Activated T-cell treated with anti-CD3 and anti-CD28 coated beads for 48 hours (primary cell): ENCODE results near the gene ZCCHC8.

Experiments used
- DNase-seq: peaks from one replicate; pipeline ENCODE4 v3.0.0-alpha.2; 2020; ENCODE audit warnings: low read depth

ZCCHC8 gene

GRCh38 chr12:122427403-122427802 lies 73.3 kb downstream of the ZCCHC8 start:
- no peak for DNase-seq

GRCh38 chr12:122423258-122424165 lies 77.2 kb downstream of the ZCCHC8 start:
- DNase-seq, result no peak

- DNase-seq, result peak; percentile 35
Observed at GRCh38 chr12:122422730-122423257, 77.9 kb downstream of the ZCCHC8 start.

DNA sequence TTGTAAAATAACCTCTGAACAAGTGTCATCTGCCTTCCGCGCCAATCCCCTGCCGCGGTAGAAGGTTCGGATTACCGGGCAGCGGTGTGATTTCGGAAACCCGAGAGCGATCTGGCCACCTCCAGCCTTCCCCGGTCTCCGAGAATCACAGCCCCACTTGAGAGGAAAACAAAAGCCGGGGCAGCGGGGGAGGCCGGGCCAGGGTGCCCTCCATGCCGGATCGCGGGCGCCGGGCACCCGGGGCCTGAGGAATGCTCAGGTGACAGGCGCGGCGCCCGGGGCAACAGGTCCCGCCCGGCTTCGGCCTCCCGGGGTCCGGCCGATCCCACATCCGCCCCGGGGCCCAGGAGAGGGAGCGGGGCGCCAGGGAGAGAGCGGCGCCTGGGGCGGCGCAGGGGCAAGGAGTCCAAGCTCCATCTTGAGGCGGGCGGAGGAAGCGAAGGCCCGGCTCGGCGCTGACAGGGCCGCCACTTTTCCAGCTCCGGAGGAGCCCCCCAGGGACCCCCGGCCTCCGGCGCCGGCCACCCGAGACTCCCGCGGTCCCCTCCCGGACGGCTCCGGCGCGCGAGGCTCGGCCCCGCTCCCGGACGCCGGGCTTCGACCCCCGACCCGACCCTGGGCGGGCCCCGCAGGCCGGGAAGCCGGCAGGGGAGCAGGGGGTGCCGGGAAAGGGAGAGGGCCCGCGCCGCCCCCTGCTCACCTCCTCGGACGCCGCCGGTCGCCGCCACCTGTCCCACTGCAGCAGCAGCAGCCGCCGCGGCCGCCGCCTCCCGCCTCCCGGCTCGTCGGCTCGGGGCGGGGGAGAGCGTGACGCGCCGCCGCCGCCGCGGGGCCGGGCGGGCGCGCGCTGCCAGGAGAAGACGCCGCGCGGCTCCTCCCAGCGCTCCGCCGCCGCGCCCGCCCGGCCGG lies 78.7 kb downstream of the ZCCHC8 start, which contains the start of gene CLIP1:
CLIP1 (minus strand) TSS at position 849 of the 909 bp plus-strand sequence. CDS start 42,217 bp downstream, outside the sequence.
- peak; percentile 59 for DNase-seq
